Activated naive CD8-positive, alpha-beta T cell treated with anti-CD3 and anti-CD28 coated beads for 36 hours (primary cell): ENCODE measurements around the gene PPP2R5D. TPM values are rescaled to one million over a fixed set of nuclear protein-coding genes. Genes with fewer than 3 reads are reported as not detected.

ENCODE experiments used
- DNase-seq: peaks from one replicate; pipeline ENCODE4 v3.0.0; 2021
- H3K27ac Mint-ChIP-seq: one replicate; pipeline ENCODE4 v1.8.0; 2022; ENCODE audit warnings: mild to moderate bottlenecking, moderate library complexity, mixed read lengths
- H3K27me3 Mint-ChIP-seq: one replicate; pipeline ENCODE4 v1.8.0; 2022; ENCODE audit warnings: mild to moderate bottlenecking, mixed read lengths
- H3K36me3 Mint-ChIP-seq: one replicate; pipeline ENCODE4 v1.8.0; 2021; ENCODE audit warnings: mild to moderate bottlenecking, mixed read lengths
- H3K4me1 Mint-ChIP-seq: one replicate; pipeline ENCODE4 v1.8.0; 2021; ENCODE audit warnings: mixed read lengths
- H3K4me3 Mint-ChIP-seq: one replicate; pipeline ENCODE4 v1.8.0; 2022; ENCODE audit warnings: mild to moderate bottlenecking, moderate library complexity, mixed read lengths
- H3K9me3 Mint-ChIP-seq: one replicate; pipeline ENCODE4 v1.8.0; 2022; ENCODE audit warnings: mixed read lengths
- total RNA-seq, 2 experiments: library from RNA; stranded (reverse); gene quantifications; one replicate each; pipeline ENCODE4 v1.2.3, GENCODE V29; 2021

The PPP2R5D gene
- total RNA-seq, 2 experiments from 2014 or later, result 43.0 to 43.4 TPM

DNA sequence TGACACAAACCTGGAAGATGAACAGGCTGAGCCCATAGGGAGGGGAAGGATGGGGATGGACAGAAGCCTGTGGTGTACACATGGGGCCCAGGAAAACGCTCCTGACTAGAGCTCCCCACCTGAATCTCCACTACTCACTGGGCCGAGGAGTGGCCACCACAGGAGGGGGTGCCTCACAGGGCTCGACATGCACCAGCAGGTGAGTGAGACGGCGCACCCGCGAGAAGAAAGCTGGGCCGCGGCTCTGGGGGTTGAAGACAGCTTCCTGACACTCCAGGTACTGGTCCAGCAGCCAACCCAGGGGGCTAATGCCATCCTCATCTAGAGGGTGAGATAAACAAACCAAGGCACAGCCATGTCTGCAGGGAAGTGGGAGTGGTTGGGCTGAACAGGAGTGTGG, 58.9 kb downstream of the PPP2R5D start:
- no peak overlapping the region for H3K27ac Mint-ChIP-seq
- DNase-seq, result no peak
- no peaks in the 10 kb centered on the region for H3K4me1 Mint-ChIP-seq
- H3K4me3 Mint-ChIP-seq, result no peak overlapping the region
- H3K27me3 Mint-ChIP-seq, result no peaks in the 10 kb centered on the region
- peaks cover 4% of the 10 kb centered on the region for H3K36me3 Mint-ChIP-seq
- H3K9me3 Mint-ChIP-seq, result no peaks in the 10 kb centered on the region

DNA sequence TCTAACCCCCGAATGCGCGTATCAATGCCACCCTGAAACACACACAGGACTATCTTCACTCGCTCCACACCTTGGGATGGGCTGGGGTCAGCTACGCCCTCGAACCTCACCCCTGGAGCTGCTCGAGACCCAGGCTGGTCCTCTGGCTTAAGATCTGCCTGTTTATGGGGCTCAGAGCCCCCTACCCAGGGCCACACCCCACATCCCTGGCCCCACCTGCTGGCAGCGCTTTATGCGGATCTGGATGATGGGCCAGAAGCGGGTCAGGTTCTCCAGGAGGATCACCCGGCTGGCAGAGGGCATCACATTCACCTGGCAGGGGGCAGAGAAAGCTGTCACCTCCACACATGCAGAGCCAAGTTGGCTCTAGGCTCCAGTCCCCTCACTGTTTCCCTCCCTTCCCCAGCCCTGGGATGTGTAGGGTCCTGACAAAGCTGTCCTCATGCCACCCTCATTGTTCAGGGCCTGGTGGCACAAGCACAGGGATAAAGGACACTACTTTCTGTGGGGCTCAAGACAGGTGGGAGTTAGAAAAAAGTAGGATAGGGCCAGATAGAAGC, 61.1 kb downstream of the PPP2R5D start:
- Mint-ChIP-seq H3K9me3 (no peaks in the 10 kb centered on the region), H3K27ac (no peak overlapping the region), H3K4me3 (no peak overlapping the region), H3K36me3 (peaks cover 5% of the 10 kb centered on the region), H3K4me1 (peaks cover under 1% of the 10 kb centered on the region), H3K27me3 (no peaks in the 10 kb centered on the region)
- no peak for DNase-seq

DNA sequence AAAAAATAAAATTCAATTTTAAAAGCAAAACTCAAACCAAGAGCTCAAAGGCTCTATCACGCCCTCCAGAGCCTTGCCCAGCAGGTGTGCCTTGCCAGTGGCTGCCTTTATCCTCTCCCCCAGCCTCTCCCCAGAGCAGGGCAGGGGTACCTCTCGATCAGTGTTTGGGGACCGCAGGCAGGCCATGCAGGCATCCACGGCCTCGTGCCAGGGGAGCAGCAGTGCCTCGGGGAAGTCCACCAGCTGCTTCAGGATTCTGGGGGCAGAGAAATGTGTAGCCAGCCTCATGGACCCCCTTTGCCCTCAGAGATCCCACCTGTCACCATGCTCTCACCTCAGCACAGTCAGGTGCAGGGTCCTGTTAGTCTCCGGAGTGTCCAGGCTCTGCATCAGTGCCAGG, 63.6 kb downstream of the PPP2R5D start:
- H3K4me1 Mint-ChIP-seq, result peaks cover 20% of the 10 kb centered on the region
- H3K4me3 Mint-ChIP-seq, result no peak overlapping the region
- H3K27ac Mint-ChIP-seq, result no peak overlapping the region
- no peak for DNase-seq
- H3K9me3 Mint-ChIP-seq, result no peaks in the 10 kb centered on the region
- peaks cover 4% of the 10 kb centered on the region for H3K36me3 Mint-ChIP-seq
- no peaks in the 10 kb centered on the region for H3K27me3 Mint-ChIP-seq

DNA sequence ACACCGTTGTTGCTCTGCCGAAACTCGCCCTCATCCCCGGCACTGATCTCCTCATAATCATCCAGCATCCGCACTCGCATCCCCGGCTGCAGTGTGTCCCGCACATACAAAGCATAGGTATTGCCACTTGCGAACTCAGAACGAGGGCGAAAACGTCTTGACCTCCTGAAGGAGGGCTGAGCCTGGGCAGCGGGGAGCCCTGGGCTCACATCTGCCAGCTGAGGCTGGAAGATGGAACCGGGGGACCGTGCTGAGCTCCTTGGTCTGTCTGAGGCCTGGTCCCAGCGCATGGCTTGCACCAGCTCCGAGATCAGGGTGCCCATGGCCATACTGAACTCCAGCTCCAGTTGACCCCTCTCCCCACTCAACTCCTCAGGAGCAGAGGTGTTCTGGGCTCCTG, 66.6 kb downstream of the PPP2R5D start:
- Mint-ChIP-seq H3K27me3 (no peaks in the 10 kb centered on the region), H3K9me3 (no peaks in the 10 kb centered on the region), H3K4me3 (no peak overlapping the region), H3K4me1 (peaks cover 28% of the 10 kb centered on the region), H3K27ac (no peak overlapping the region), H3K36me3 (peaks cover 12% of the 10 kb centered on the region)
- no peak for DNase-seq

DNA sequence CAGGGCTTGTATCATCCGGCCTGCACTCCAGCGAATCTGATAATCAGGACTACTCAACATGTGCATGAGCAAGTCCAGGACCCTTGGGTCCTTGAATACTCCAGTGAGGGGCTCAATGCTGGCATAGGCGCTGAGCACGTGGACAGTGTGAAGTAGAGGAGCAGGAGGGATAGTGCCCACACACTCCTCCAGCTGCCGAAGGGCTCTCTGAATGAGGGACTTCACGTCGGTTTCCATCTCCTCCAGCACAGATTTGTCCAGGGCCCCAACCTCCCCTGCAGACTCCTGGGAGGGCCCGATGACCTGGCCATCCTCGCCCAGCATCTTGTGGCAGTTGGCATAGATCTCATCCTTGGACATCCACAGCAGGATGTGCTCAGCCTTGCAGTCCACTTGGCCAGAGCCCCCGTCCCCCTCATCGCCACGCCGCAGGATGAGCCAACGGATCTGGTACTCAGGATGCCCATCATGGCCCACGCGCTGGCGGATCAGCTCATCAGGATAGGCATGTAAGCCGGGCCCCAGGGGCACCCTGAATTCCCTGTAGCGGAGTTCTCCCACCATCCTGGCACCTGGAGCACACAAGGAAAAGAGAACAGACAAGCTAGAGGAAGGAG, 68.0 kb downstream of the PPP2R5D start:
- H3K36me3 Mint-ChIP-seq, result peaks cover 15% of the 10 kb centered on the region
- H3K9me3 Mint-ChIP-seq, result no peaks in the 10 kb centered on the region
- H3K4me1 Mint-ChIP-seq, result peaks cover 28% of the 10 kb centered on the region
- DNase-seq, result no peak
- H3K4me3 Mint-ChIP-seq, result peak overlapping the region; percentile 98
- no peaks in the 10 kb centered on the region for H3K27me3 Mint-ChIP-seq
- peak overlapping the region; percentile 93 for H3K27ac Mint-ChIP-seq

DNA sequence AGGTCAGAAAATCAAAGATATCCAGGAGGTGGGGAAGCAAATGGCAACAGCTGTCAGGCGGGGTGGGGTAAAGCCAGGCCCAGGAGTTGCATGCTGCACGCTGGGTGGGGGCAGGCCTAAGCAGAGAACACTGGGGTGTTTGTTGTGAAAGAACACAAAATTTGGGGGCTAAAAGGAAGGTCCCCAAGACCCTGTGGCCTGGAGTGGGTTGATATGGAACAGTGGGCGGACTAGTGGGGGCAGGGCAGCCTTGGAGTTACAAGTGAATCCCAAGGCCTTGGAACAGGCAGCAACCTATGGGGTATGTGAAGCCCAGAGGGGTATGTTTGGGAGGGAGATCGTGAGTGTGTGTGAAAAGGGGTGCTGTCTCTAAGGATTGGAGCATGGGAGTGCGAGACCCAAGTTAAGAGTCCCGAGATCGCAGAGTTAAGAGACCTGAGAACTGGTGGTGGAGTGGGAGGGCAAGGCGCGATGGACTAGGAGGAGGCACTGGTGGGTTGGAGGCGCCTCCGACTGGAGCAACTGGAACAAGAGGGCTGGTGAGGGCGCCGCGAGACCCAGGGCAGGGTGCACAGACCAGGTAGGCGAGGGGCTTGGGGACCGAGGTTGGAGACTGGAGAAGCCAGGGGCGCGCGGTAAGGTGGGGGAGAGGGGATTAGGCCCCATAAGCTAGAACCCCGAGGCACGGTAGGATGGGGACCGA, 68.6 kb downstream of the PPP2R5D start:
- peak overlapping the region; percentile 98 for H3K4me3 Mint-ChIP-seq
- H3K9me3 Mint-ChIP-seq, result no peaks in the 10 kb centered on the region
- peaks cover 33% of the 10 kb centered on the region for H3K4me1 Mint-ChIP-seq
- peaks cover 15% of the 10 kb centered on the region for H3K36me3 Mint-ChIP-seq
- no peaks in the 10 kb centered on the region for H3K27me3 Mint-ChIP-seq
- peak overlapping the region; percentile 93 for H3K27ac Mint-ChIP-seq
- DNase-seq, result no peak

DNA sequence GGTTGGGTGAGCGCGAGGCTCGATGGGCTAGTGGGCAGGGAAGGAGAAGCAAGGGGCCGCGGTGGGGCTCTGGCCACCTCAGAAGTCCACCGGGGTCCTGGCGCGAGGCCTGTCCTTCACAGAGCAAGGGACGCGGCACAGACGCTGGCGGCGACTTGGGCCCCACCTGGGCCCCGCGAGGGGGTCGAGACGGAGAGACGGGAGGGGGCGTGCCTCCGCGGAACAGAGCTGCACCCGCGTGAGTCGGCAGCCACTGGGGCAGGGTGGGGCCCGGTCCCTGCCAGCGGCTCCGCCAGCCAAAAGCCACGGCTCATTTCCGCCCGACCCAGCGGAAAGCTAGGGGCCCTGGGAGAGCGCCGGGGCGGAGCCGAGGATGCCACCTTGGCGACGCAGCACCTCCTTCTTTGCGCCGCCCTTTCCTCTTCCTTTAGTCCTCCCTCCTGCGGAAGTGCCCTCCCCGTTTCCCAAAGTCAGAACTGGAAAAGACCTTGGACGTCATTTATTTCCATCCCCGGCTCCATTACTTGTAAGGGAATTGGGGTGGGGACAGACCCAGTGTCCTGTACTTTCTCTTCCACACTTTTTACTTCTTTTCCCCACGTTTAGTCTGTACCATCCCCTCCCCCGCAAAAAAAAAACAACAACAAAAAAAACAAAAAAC, 69.3 kb downstream of the PPP2R5D start, which contains the start of gene CUL7:
Gene CUL7, minus strand, starts transcription at position 307 of the 661 bp plus-strand sequence. CDS start 1,063 bp downstream, outside the sequence.
- Mint-ChIP-seq H3K27ac (peak within 1 kb of the TSS; percentile 93), H3K4me3 (peak within 1 kb of the TSS; percentile 98), H3K27me3 (no peaks in the 10 kb centered on the region), H3K9me3 (no peaks in the 10 kb centered on the region), H3K36me3 (peaks cover 15% of the 10 kb centered on the region), H3K4me1 (peaks cover 40% of the 10 kb centered on the region)
- DNase-seq, result peak; percentile 93

DNA sequence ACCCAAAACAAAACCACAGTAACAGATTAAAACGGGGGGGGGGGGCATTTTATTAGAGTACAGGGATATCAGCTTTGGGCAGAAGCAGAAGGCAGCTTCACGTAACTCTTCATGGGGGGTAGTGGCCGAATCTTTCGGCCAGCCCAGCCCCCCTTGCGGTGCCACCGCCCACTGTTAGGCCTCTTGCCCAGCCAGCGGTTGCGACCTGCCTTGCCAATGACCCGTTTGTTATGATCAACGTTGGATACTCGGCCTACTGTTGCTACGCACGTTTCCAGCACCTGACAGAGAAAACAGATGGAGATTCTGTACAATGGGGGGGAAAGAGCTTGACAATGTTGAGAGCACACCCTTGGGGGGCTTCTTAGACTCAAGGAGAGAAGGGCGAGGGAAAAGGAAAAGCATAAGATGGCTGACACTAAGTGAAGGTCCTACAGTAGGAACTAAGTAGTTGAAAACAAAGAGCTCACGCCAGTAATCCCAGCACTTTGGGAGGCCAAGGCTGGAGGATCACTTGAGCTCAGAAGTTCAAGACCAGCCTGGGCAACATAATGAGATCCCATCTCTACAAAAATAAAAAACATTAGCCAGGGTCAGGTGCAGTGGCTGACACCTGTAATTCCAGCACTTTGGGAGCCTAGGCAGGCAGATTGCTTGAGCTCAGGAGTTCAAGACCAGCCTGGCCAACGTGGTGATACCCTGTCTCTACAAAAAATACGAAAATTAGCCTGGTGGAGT, 70.0 kb downstream of the PPP2R5D start:
- no peak for DNase-seq
- peaks cover 40% of the 10 kb centered on the region for H3K4me1 Mint-ChIP-seq
- H3K27me3 Mint-ChIP-seq, result no peaks in the 10 kb centered on the region
- no peaks in the 10 kb centered on the region for H3K9me3 Mint-ChIP-seq
- H3K4me3 Mint-ChIP-seq, result peak overlapping the region; percentile 98
- peaks cover 15% of the 10 kb centered on the region for H3K36me3 Mint-ChIP-seq
- H3K27ac Mint-ChIP-seq, result peak overlapping the region; percentile 93

DNA sequence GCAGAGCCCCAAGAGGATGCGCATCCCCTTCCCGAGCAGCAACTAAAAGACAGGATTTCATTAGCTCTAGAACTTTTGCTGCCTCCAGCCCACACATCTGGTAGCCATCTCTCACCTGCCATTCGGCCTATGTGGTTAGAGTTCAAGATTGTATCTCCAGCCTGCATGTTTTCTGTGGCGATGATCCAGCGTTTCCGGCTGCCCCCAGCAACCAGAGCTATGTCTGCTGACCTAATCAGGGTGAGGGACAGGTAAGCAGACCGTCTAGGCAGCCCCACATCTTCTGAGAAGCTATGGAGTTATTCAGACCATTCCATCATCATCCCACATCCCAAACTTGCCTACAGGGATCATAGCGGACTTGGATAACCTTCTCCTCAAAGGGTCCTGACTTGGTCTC, 71.6 kb downstream of the PPP2R5D start:
- Mint-ChIP-seq H3K36me3 (peaks cover 11% of the 10 kb centered on the region), H3K27me3 (no peaks in the 10 kb centered on the region), H3K4me3 (no peak overlapping the region), H3K9me3 (no peaks in the 10 kb centered on the region), H3K27ac (no peak overlapping the region), H3K4me1 (peaks cover 47% of the 10 kb centered on the region)
- DNase-seq, result no peak

DNA sequence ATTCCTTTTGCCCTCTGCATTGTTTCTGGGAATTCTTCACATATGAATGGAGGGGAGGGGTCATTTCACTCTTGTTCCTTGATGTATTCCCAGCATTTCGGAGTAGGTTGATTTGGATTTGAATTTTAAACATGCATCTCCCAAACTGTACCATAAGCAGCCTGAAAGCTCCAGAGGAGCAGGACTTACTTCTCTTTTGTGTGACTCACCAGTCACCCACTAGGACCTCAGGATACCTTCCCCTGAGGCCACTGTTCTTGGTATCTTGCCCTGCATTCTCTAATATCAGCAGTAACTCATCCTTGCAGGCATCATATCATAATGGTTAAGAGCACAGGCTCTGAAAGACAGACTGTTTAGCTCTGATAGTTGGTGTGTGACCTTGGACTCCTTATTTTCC, 74.2 kb downstream of the PPP2R5D start:
- peaks cover 29% of the 10 kb centered on the region for H3K4me1 Mint-ChIP-seq
- peak overlapping the region; percentile 81 for H3K4me3 Mint-ChIP-seq
- no peaks in the 10 kb centered on the region for H3K9me3 Mint-ChIP-seq
- H3K36me3 Mint-ChIP-seq, result peaks cover 8% of the 10 kb centered on the region
- H3K27ac Mint-ChIP-seq, result peak overlapping the region; percentile 92
- no peaks in the 10 kb centered on the region for H3K27me3 Mint-ChIP-seq
- DNase-seq, result no peak

DNA sequence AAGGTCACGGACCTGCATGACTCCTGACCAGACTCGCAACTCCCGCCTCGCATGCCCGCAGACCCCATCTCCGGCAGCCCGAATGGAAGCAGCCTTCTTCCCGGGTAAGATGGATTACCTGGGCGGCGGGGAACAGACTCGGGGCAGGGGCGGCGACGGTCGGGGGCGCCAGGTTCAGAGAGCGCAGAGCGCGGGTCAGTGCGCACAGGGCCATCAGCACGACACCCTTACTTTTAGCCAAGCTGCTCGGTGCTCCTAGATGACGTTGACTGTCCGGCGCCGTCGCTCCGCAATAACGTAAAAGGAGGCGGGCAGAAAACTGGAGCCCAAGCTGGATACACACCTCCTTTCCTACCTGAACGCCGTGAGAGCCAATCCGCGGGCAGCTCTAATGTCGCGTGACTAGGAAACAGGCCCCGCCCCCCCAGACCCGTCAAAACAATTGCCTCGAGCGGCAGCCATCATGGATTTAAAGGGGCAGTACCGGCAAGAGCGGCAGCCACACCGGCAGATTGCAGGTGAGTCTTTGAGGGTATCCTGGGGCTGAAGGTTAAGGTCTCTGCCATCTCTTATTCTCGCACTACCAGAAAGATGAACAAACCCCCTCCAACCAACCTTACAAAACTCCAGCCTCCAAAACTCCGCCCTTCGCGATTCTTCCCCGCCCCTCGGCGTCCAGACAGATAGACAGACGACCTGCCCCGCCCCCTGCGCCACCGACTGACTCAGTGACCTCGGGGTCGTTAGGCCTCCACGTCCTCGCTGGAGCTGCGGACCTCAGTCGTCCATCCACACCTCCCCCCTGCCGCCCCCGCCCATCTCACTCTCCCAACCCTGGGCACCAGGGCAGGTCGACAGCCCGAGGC, 75.0 kb downstream of the PPP2R5D start, which contains the start of the genes KLC4 and MRPL2:
Gene KLC4, plus strand, starts transcription at position 464 of the 866 bp plus-strand sequence. CDS start 1,705 bp downstream, outside the sequence.
Gene MRPL2, minus strand, starts transcription at position 267 of the 866 bp plus-strand sequence. Its CDS starts 53 bp downstream, at position 214.
- H3K4me1 Mint-ChIP-seq, result peaks cover 23% of the 10 kb centered on the region
- H3K9me3 Mint-ChIP-seq, result no peaks in the 10 kb centered on the region
- DNase-seq, result peak; percentile 93
- H3K27me3 Mint-ChIP-seq, result no peaks in the 10 kb centered on the region
- H3K4me3 Mint-ChIP-seq, result peak within 1 kb of the TSS; percentile 81
- peaks cover 3% of the 10 kb centered on the region for H3K36me3 Mint-ChIP-seq
- peak within 1 kb of the TSS; percentile 92 for H3K27ac Mint-ChIP-seq

DNA sequence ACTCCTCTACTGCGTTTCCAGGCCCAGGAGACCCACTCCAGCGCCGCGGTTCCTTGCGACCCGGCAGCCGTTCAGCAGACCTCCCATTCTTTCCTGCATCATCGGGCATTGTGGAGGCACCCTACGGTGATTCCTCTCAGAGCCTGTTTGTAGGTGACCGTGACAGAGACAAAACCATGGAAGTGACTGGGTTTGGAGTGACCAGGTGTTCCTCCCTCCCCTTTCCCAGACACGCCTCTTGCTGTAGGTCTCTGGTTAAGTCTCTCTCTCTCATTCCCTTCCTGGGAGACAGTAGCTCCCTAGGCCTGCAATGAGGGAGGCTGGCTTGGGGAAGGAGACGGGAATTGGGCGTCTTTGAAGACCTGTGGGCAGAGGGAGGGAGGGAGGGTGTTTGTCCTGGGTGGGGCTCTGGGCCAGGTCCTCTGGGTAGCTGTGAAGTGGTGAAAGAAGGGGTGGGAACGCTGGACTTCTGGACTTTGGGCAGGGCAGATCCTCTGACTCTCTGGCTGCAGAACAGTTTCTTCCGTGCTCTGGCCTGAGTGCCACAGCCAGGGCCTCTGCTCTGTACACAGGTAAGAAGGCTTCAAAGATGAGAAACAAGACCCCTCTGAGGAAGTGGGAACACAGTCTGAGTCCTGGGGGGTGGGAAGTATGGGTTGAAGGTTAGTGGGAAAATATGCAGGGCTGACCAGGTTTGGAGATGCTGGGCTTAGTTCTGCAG, 75.8 kb downstream of the PPP2R5D start:
- peak overlapping the region; percentile 81 for H3K4me3 Mint-ChIP-seq
- no peak for DNase-seq
- H3K27me3 Mint-ChIP-seq, result no peaks in the 10 kb centered on the region
- peaks cover 23% of the 10 kb centered on the region for H3K4me1 Mint-ChIP-seq
- peak overlapping the region; percentile 92 for H3K27ac Mint-ChIP-seq
- peaks cover 3% of the 10 kb centered on the region for H3K36me3 Mint-ChIP-seq
- no peaks in the 10 kb centered on the region for H3K9me3 Mint-ChIP-seq
